ENCODE data around the gene LILRA6. TPM values are rescaled to one million over a fixed set of nuclear protein-coding genes. Genes with fewer than 3 reads are reported as not detected.
"Not testable (repeated sequence)": the region's sequence is repeated elsewhere in the genome, so short reads cannot be mapped to it uniquely, and the experiment has no call there.

The LILRA6 gene
- total RNA-seq, 2 experiments from 2014 or later: not detected

- H3K27me3 Mint-ChIP-seq (ENCODE audit: low read depth); H3K36me3 Mint-ChIP-seq (ENCODE audit: low read depth); CTCF ChIA-PET; H3K4me3 Mint-ChIP-seq; DNase-seq; H3K9me3 Mint-ChIP-seq; H3K4me1 Mint-ChIP-seq (ENCODE audit: low read depth); H3K27ac Mint-ChIP-seq: not testable (repeated sequence)
- intact Hi-C loops (cut with micrococcal nuclease): loop anchor here (2.0 kb wide), 1 partner anchor 23 kb away; no protein-coding TSS in a partner anchor
Measured at GRCh38 chr19:54221947-54222346, 20.6 kb downstream of the LILRA6 start.

GRCh38 chr19:54219702-54220101 is 22.9 kb downstream of the LILRA6 start:
- H3K9me3 Mint-ChIP-seq; intact Hi-C loops (cut with micrococcal nuclease); H3K27me3 Mint-ChIP-seq (ENCODE audit: low read depth); DNase-seq; H3K4me3 Mint-ChIP-seq; H3K27ac Mint-ChIP-seq; H3K36me3 Mint-ChIP-seq (ENCODE audit: low read depth); CTCF ChIA-PET; H3K4me1 Mint-ChIP-seq (ENCODE audit: low read depth): not testable (repeated sequence)

- H3K27me3 Mint-ChIP-seq (ENCODE audit: low read depth): peaks cover 5% of the 10 kb centered on the region
- no peak overlapping the region for H3K27ac Mint-ChIP-seq
- intact Hi-C loops (cut with micrococcal nuclease): no loop called here
Measured at GRCh38 chr19:54218960-54219661, 23.5 kb downstream of the LILRA6 start.

GRCh38 chr19:54218259-54218658 is 24.3 kb downstream of the LILRA6 start:
- intact Hi-C loops (cut with micrococcal nuclease): no loop called here
- CTCF ChIA-PET: no interaction called here
- no peak overlapping the region for H3K27ac Mint-ChIP-seq
- peaks cover 4% of the 10 kb centered on the region for H3K4me1 Mint-ChIP-seq (ENCODE audit: low read depth)
- peaks cover 12% of the 10 kb centered on the region for H3K36me3 Mint-ChIP-seq (ENCODE audit: low read depth)
- DNase-seq: no peak
- no peaks in the 10 kb centered on the region for H3K9me3 Mint-ChIP-seq
- peaks cover 2% of the 10 kb centered on the region for H3K27me3 Mint-ChIP-seq (ENCODE audit: low read depth)
- no peak overlapping the region for H3K4me3 Mint-ChIP-seq

More at GRCh38 chr19:54218960-54219661, 23.5 kb downstream of the LILRA6 start:
- CTCF ChIA-PET: no interaction called here
- Mint-ChIP-seq H3K9me3 (no peaks in the 10 kb centered on the region), H3K4me3 (no peak overlapping the region), H3K4me1 (ENCODE audit: low read depth) (peaks cover 8% of the 10 kb centered on the region), H3K36me3 (ENCODE audit: low read depth) (peaks cover 10% of the 10 kb centered on the region)
- no peak for DNase-seq

GRCh38 chr19:54217517-54218247 is 24.9 kb downstream of the LILRA6 start:
- H3K9me3 Mint-ChIP-seq; intact Hi-C loops (cut with micrococcal nuclease); H3K4me1 Mint-ChIP-seq (ENCODE audit: low read depth); H3K27me3 Mint-ChIP-seq (ENCODE audit: low read depth); DNase-seq; H3K27ac Mint-ChIP-seq; H3K4me3 Mint-ChIP-seq: not testable (repeated sequence)
- H3K36me3 Mint-ChIP-seq (ENCODE audit: low read depth): peaks cover 16% of the 10 kb centered on the region
- CTCF ChIA-PET: interaction anchor here (1.1 kb wide), 1 partner anchor 48 kb away, joined by 4 read pairs; no protein-coding TSS in a partner anchor

GRCh38 chr19:54216869-54217268 is 25.7 kb downstream of the LILRA6 start:
- Mint-ChIP-seq H3K27me3 (ENCODE audit: low read depth) (no peaks in the 10 kb centered on the region), H3K27ac (no peak overlapping the region), H3K36me3 (ENCODE audit: low read depth) (peaks cover 16% of the 10 kb centered on the region), H3K4me1 (ENCODE audit: low read depth) (peaks cover 4% of the 10 kb centered on the region), H3K9me3 (no peaks in the 10 kb centered on the region), H3K4me3 (no peak overlapping the region)
- CTCF ChIA-PET: interaction anchor here (1.1 kb wide), 1 partner anchor 49 kb away, joined by 4 read pairs; no protein-coding TSS in a partner anchor
- intact Hi-C loops (cut with micrococcal nuclease): no loop called here
- no peak for DNase-seq

GRCh38 chr19:54214734-54215133 is 27.9 kb downstream of the LILRA6 start:
- CTCF ChIA-PET; intact Hi-C loops (cut with micrococcal nuclease); H3K27me3 Mint-ChIP-seq (ENCODE audit: low read depth); DNase-seq; H3K27ac Mint-ChIP-seq; H3K4me3 Mint-ChIP-seq; H3K9me3 Mint-ChIP-seq: not testable (repeated sequence)
- Mint-ChIP-seq H3K36me3 (ENCODE audit: low read depth) (peaks cover 33% of the 10 kb centered on the region), H3K4me1 (ENCODE audit: low read depth) (peaks cover 17% of the 10 kb centered on the region)

GRCh38 chr19:54214217-54214616 is 28.4 kb downstream of the LILRA6 start:
- H3K9me3 Mint-ChIP-seq; intact Hi-C loops (cut with micrococcal nuclease); CTCF ChIA-PET; DNase-seq; H3K4me3 Mint-ChIP-seq; H3K27me3 Mint-ChIP-seq (ENCODE audit: low read depth): not testable (repeated sequence)
- H3K4me1 Mint-ChIP-seq (ENCODE audit: low read depth): peaks cover 23% of the 10 kb centered on the region
- peak overlapping the region; percentile 46 for H3K27ac Mint-ChIP-seq
- peaks cover 33% of the 10 kb centered on the region for H3K36me3 Mint-ChIP-seq (ENCODE audit: low read depth)

GRCh38 chr19:54211235-54211634 is 31.4 kb downstream of the LILRA6 start:
- H3K9me3 Mint-ChIP-seq: no peaks in the 10 kb centered on the region
- H3K27me3 Mint-ChIP-seq (ENCODE audit: low read depth): no peaks in the 10 kb centered on the region
- H3K4me1 Mint-ChIP-seq (ENCODE audit: low read depth): peaks cover 52% of the 10 kb centered on the region
- peaks cover 54% of the 10 kb centered on the region for H3K36me3 Mint-ChIP-seq (ENCODE audit: low read depth)
- peak overlapping the region; percentile 42 for H3K27ac Mint-ChIP-seq
- H3K4me3 Mint-ChIP-seq: no peak overlapping the region
- CTCF ChIA-PET: no interaction called here
- DNase-seq: no peak
- intact Hi-C loops (cut with micrococcal nuclease): no loop called here

GRCh38 chr19:54209811-54210494 is 32.6 kb downstream of the LILRA6 start:
- CTCF ChIA-PET: interaction anchor here (0.7 kb wide), 1 partner anchor 98 kb away, joined by 7 read pairs; no protein-coding TSS in a partner anchor
- H3K4me1 Mint-ChIP-seq (ENCODE audit: low read depth): peaks cover 65% of the 10 kb centered on the region
- H3K9me3 Mint-ChIP-seq: no peaks in the 10 kb centered on the region
- H3K27me3 Mint-ChIP-seq (ENCODE audit: low read depth): no peaks in the 10 kb centered on the region
- no peak for DNase-seq
- intact Hi-C loops (cut with micrococcal nuclease): loop anchor here (2.0 to 5.0 kb wide), 2 partner anchors 19 to 343 kb away; partner anchors contain the start of genes MYADM and TSEN34
- H3K4me3 Mint-ChIP-seq: no peak overlapping the region
- H3K36me3 Mint-ChIP-seq (ENCODE audit: low read depth): peaks cover 61% of the 10 kb centered on the region
- H3K27ac Mint-ChIP-seq: peak overlapping the region; percentile 73

- Mint-ChIP-seq H3K36me3 (ENCODE audit: low read depth) (peaks cover 67% of the 10 kb centered on the region), H3K9me3 (no peaks in the 10 kb centered on the region), H3K27me3 (ENCODE audit: low read depth) (no peaks in the 10 kb centered on the region), H3K4me1 (ENCODE audit: low read depth) (peaks cover 72% of the 10 kb centered on the region), H3K4me3 (no peak overlapping the region), H3K27ac (peak overlapping the region; percentile 85)
- intact Hi-C loops (cut with micrococcal nuclease): loop anchor here (2.0 to 5.0 kb wide), 2 partner anchors 18 to 342 kb away; partner anchors contain the start of genes MYADM and TSEN34
- no peak for DNase-seq
- CTCF ChIA-PET: interaction anchor here (0.9 kb wide), 1 partner anchor 341 kb away, joined by 4 read pairs; no protein-coding TSS in a partner anchor
Measured at GRCh38 chr19:54209058-54209810, 33.4 kb downstream of the LILRA6 start.

GRCh38 chr19:54208784-54209057 is 33.9 kb downstream of the LILRA6 start:
- intact Hi-C loops (cut with micrococcal nuclease): loop anchor here (1.0 to 5.0 kb wide), 3 partner anchors 8 to 341 kb away; partner anchors contain the start of genes MYADM, RPS9 and TSEN34
- peak overlapping the region; percentile 85 for H3K27ac Mint-ChIP-seq
- no peak for DNase-seq
- H3K36me3 Mint-ChIP-seq (ENCODE audit: low read depth): peaks cover 71% of the 10 kb centered on the region
- CTCF ChIA-PET: interaction anchor here (0.9 kb wide), 1 partner anchor 340 kb away, joined by 4 read pairs; no protein-coding TSS in a partner anchor
- H3K9me3 Mint-ChIP-seq: no peaks in the 10 kb centered on the region
- H3K27me3 Mint-ChIP-seq (ENCODE audit: low read depth): no peaks in the 10 kb centered on the region
- H3K4me3 Mint-ChIP-seq: no peak overlapping the region
- H3K4me1 Mint-ChIP-seq (ENCODE audit: low read depth): peaks cover 78% of the 10 kb centered on the region

Data from activated naive CD4-positive, alpha-beta T cell treated with anti-CD3 and anti-CD28 coated beads for 36 hours (primary cell).